DOHH2 (cell line): ENCODE data around the gene FCRL4.
"Not testable (repeated sequence)": the region's sequence is repeated elsewhere in the genome, so short reads cannot be mapped to it uniquely, and the experiment has no call there.

Experiments used
- H3F3A ChIP-seq: fragments of 200-600 bp; sonication (generic), shearing (Covaris generic); 2 replicates; pipeline ENCODE4 v1.6.0; 2016; ENCODE audit warnings: antibody characterized with exemption, mild to moderate bottlenecking; ENCODE audit not compliant: control insufficient read depth, insufficient read depth
- H3K27ac ChIP-seq: fragments of 200-600 bp; sonication (generic); 2 replicates; pipeline ENCODE4 v1.5.1; 2014; ENCODE audit warnings: low read depth, mild to moderate bottlenecking, low read length, moderate library complexity
- H3K27me3 ChIP-seq: fragments of 200-600 bp; sonication (generic); 2 replicates; pipeline ENCODE4 v1.6.1; 2014; ENCODE audit warnings: mild to moderate bottlenecking, low read length, mixed read lengths; ENCODE audit not compliant: control insufficient read depth
- H3K36me3 ChIP-seq: fragments of 200-600 bp; sonication (generic); 2 replicates; pipeline ENCODE4 v1.6.1; 2014; ENCODE audit warnings: mild to moderate bottlenecking, low read length, moderate library complexity, mixed read lengths; ENCODE audit not compliant: control insufficient read depth
- H3K4me1 ChIP-seq: fragments of 200-600 bp; sonication (generic); 2 replicates; pipeline ENCODE4 v1.6.1; 2014; ENCODE audit warnings: mild to moderate bottlenecking, low read length, mixed read lengths; ENCODE audit not compliant: control insufficient read depth
- H3K4me2 ChIP-seq: fragments of 200-600 bp; sonication (generic); 2 replicates; pipeline ENCODE4 v1.6.0; 2014; ENCODE audit warnings: mild to moderate bottlenecking, low read length, moderate library complexity
- H3K4me3 ChIP-seq: fragments of 200-600 bp; sonication (generic); 2 replicates; pipeline ENCODE4 v1.5.1; 2014; ENCODE audit warnings: mild to moderate bottlenecking, low read length, mixed read lengths
- H3K79me2 ChIP-seq: fragments of 200-600 bp; sonication (generic); 2 replicates; pipeline ENCODE4 v1.6.1; 2014; ENCODE audit warnings: mild to moderate bottlenecking, low read length, mixed read lengths; ENCODE audit not compliant: control insufficient read depth
- H3K9me2 ChIP-seq: fragments of 200-600 bp; sonication (generic); replicated peaks from 2 replicates; pipeline ENCODE4 v1.6.1; 2014; ENCODE audit warnings: mild to moderate bottlenecking, low read length, mixed read lengths; ENCODE audit not compliant: control insufficient read depth
- H3K9me3 ChIP-seq: fragments of 200-600 bp; sonication (generic); 2 replicates; pipeline ENCODE4 v1.6.1; 2014; ENCODE audit warnings: antibody characterized with exemption, low read length, mixed read lengths; ENCODE audit not compliant: control insufficient read depth, insufficient read depth
- H4K20me1 ChIP-seq: fragments of 200-600 bp; sonication (generic); 2 replicates; pipeline ENCODE4 v1.6.0; 2014; ENCODE audit warnings: low read depth, mild to moderate bottlenecking, antibody characterized with exemption, low read length, moderate library complexity; ENCODE audit not compliant: control insufficient read depth, insufficient read depth
- EZH2phosphoT487 ChIP-seq: fragments of 200-600 bp; sonication (generic); IDR thresholded peaks from 2 replicates; pipeline ENCODE4 v1.6.1; 2017; ENCODE audit warnings: borderline replicate concordance, mild to moderate bottlenecking, antibody characterized with exemption, low read length, moderate library complexity, mixed read lengths
- TF ChIP-seq, protein P1 (sequence below): fragments of 200-600 bp; sonication (generic); IDR thresholded peaks from one replicate; pipeline ENCODE4 v1.5.1; 2014; ENCODE audit warnings: antibody characterized with exemption, mild to moderate bottlenecking, low read depth, low read length; ENCODE audit not compliant: poor library complexity, severe bottlenecking

The FCRL4 gene

DNA sequence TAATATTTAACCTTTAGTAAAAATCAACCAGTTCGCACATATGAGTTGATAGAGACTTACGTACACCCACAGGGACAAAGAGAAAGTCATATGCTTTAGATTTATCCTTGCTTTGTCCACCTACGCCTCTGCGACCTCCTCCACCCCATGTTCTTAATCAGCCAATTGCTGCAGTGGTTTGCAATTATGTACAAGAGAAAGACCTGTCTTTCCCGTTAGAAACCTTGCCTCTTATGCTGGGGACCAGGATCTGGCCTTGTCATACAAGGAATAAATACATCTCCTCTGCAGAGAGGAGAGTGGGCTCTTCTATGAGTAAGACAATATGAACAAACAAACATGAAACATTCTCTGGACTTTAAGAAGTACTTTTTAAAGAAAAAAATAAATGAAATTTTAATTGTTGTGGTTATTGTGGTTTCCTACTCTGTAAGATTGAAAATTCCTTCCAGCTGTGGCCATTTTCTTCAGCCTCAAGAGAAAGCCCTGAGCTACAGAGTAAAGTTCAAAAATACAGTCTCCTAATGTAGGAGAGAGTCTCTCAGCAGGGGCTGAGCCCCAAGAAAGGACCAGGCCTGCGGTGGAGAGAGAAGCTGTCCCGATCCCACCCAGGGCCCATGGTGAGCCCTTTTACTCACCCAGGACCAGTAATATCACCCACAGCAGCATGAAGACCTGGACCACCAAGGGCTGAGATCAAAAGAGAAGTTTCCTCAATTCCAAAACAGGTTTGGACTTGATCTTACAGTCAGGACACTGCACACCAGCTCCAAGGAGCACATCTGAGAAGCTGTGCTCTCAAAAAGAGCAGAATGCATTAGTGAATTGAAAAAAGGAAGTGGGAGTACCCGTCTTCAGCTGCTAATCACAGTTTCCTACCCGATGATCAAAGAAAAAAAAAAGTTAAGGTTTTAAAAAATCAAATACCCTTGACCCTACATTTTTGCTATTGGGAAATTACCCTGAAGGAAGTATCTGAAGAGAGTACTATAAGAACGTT, 45.9 kb downstream of the FCRL4 start, which contains the start of gene FCRL5:
Gene FCRL5 (minus strand): TSS at position 822 of the 1,000 bp plus-strand sequence. CDS start 153 bp downstream, at position 669.
- Histone ChIP-seq H3K4me1 (peaks cover 33% of the 10 kb centered on the region), H4K20me1 (no peaks in the 10 kb centered on the region), H3K27me3 (no peaks in the 10 kb centered on the region), H3K4me3 (peak within 1 kb of the TSS; percentile 55), H3F3A (no peaks in the 10 kb centered on the region; the same call in 1 of the 2 replicates), H3K36me3 (no peaks in the 10 kb centered on the region), H3K9me3 (no peaks in the 10 kb centered on the region), H3K9me2 (no peaks in the 10 kb centered on the region), H3K4me2 (peak within 1 kb of the TSS; percentile 66), H3K79me2 (no peaks in the 10 kb centered on the region), H3K27ac (peak within 1 kb of the TSS; percentile 48)
- TF ChIP-seq, protein P1, sequence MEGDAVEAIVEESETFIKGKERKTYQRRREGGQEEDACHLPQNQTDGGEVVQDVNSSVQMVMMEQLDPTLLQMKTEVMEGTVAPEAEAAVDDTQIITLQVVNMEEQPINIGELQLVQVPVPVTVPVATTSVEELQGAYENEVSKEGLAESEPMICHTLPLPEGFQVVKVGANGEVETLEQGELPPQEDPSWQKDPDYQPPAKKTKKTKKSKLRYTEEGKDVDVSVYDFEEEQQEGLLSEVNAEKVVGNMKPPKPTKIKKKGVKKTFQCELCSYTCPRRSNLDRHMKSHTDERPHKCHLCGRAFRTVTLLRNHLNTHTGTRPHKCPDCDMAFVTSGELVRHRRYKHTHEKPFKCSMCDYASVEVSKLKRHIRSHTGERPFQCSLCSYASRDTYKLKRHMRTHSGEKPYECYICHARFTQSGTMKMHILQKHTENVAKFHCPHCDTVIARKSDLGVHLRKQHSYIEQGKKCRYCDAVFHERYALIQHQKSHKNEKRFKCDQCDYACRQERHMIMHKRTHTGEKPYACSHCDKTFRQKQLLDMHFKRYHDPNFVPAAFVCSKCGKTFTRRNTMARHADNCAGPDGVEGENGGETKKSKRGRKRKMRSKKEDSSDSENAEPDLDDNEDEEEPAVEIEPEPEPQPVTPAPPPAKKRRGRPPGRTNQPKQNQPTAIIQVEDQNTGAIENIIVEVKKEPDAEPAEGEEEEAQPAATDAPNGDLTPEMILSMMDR, result no peak
- no peak for TF ChIP-seq EZH2phosphoT487

DNA sequence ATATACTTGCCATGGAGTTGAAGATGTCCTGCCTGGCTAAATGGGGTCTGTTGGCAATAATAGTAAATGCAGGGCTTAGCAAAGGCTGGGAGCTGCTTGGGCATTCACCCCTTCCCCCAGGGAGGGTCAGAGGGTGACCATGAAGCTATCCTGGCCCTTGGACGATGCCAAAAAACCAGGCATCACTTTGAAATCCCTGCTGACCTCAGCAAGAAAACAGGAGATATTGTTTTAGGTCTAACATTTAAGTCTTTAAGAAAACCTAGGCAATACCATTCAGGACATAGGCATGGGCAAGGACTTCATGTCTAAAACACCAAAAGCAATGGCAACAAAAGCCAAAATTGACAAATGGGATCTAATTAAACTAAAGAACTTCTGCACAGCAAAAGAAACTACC, 49.8 kb downstream of the FCRL4 start:
- not testable (repeated sequence) for H3K4me2 ChIP-seq, H3F3A ChIP-seq, H3K27ac ChIP-seq, H3K9me2 ChIP-seq, H3K9me3 ChIP-seq, H3K27me3 ChIP-seq, H3K4me3 ChIP-seq, H3K79me2 ChIP-seq, H3K36me3 ChIP-seq, H4K20me1 ChIP-seq
- peaks cover 21% of the 10 kb centered on the region for H3K4me1 ChIP-seq

- no peak for TF ChIP-seq EZH2phosphoT487
- TF ChIP-seq, protein P1, result no peak
- H4K20me1 ChIP-seq, result no peaks in the 10 kb centered on the region
- no peak overlapping the region for H3K27ac ChIP-seq
- no peak overlapping the region for H3K4me3 ChIP-seq
- H3K4me2 ChIP-seq, result no peak overlapping the region
- no peaks in the 10 kb centered on the region for H3K9me3 ChIP-seq
- no peaks in the 10 kb centered on the region for H3F3A ChIP-seq
- H3K27me3 ChIP-seq, result no peaks in the 10 kb centered on the region
- no peaks in the 10 kb centered on the region for H3K79me2 ChIP-seq
- no peaks in the 10 kb centered on the region for H3K36me3 ChIP-seq
- H3K9me2 ChIP-seq, result no peaks in the 10 kb centered on the region
- H3K4me1 ChIP-seq, result peaks cover 27% of the 10 kb centered on the region
These were observed 55.2 kb downstream of the FCRL4 start for GRCh38 chr1:157542676-157543075.

DNA sequence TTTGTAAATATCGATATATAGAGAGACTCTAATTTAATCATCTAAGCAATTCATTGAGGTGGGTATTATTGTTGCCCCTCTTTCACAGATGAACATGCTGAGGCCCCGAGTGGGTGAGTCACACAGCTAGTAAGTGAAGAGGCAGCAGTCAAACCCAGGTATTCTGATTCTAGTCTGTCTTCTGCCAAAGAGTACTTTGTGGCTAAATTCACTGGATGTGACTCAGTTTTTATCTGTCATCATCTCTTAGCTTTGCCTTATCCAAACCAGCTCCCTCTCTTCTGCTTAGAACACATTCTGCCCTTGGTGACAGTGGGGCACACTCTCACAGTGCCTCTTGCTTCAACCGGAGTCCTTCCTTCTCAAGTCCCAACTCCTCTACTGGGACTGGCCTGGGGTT, 57.0 kb downstream of the FCRL4 start:
- Histone ChIP-seq H3K9me3 (no peaks in the 10 kb centered on the region), H3K4me3 (no peak overlapping the region), H3K4me2 (peak overlapping the region; percentile 55; the same call in 1 of the 2 replicates), H4K20me1 (no peaks in the 10 kb centered on the region), H3K36me3 (no peaks in the 10 kb centered on the region), H3K4me1 (peaks cover 27% of the 10 kb centered on the region), H3F3A (no peaks in the 10 kb centered on the region), H3K79me2 (no peaks in the 10 kb centered on the region), H3K27ac (no peak overlapping the region), H3K27me3 (no peaks in the 10 kb centered on the region), H3K9me2 (no peaks in the 10 kb centered on the region)
- TF ChIP-seq, protein P1, result no peak
- TF ChIP-seq EZH2phosphoT487, result no peak
